Activated naive CD4-positive, alpha-beta T cell treated with anti-CD3 and anti-CD28 coated beads for 36 hours (primary cell): ENCODE data around the gene PTPN1. TPM values are rescaled to one million over a fixed set of nuclear protein-coding genes. Genes with fewer than 3 reads are reported as not detected.

Experiments used
- CTCF ChIA-PET: fragments of 350-600 bp; sonication (Branson Sonifier 250); formaldehyde crosslinking; loops from one replicate; lab custom pipeline; 2021; ENCODE audit warnings: antibody characterized with exemption; lab: Charles Lee
- DNase-seq: peaks from one replicate; pipeline ENCODE4 v3.0.0-alpha.2; 2020
- H3K27ac Mint-ChIP-seq: one replicate; pipeline ENCODE4 v1.8.0; 2021; ENCODE audit warnings: mild to moderate bottlenecking, mixed read lengths
- H3K27me3 Mint-ChIP-seq: one replicate; pipeline ENCODE4 v1.8.0; 2021; ENCODE audit warnings: low read depth, mixed read lengths
- H3K36me3 Mint-ChIP-seq: one replicate; pipeline ENCODE4 v1.8.0; 2021; ENCODE audit warnings: low read depth, mixed read lengths
- H3K4me1 Mint-ChIP-seq: one replicate; pipeline ENCODE4 v1.8.0; 2021; ENCODE audit warnings: low read depth, mixed read lengths
- H3K4me3 Mint-ChIP-seq: one replicate; pipeline ENCODE4 v1.8.0; 2021; ENCODE audit warnings: mild to moderate bottlenecking, moderate library complexity, mixed read lengths
- H3K9me3 Mint-ChIP-seq: one replicate; pipeline ENCODE4 v1.8.0; 2021; ENCODE audit warnings: mixed read lengths
- intact Hi-C: fragments of 100-400 bp; cut with micrococcal nuclease; formaldehyde crosslinking; loops from one replicate; pipeline ENCODE4 v1.15.1; 2023
- microRNA-seq: library from miRNA; unstranded; fragments of <30 nt; microRNA quantifications from one replicate; pipeline ENCODE4 v1.2.0, GENCODE V29; 2022; ENCODE audit warnings: borderline microRNAs expressed, borderline replicate concordance
- total RNA-seq, 2 experiments: library from RNA; stranded (reverse); gene quantifications; one replicate each; pipeline ENCODE4 v1.2.3, GENCODE V29; 2021

The PTPN1 gene
- total RNA-seq, 2 experiments from 2014 or later = 111 to 119 TPM

- Mint-ChIP-seq H3K9me3 (no peaks in the 10 kb centered on the region), H3K27me3 (no peaks in the 10 kb centered on the region), H3K36me3 (no peaks in the 10 kb centered on the region), H3K4me3 (no peak overlapping the region), H3K27ac (no peak overlapping the region), H3K4me1 (no peaks in the 10 kb centered on the region)
- no peak for DNase-seq
- intact Hi-C loops = no loop called here
- CTCF ChIA-PET = no interaction called here
Measured at GRCh38 chr20:50629670-50630045, 119.5 kb downstream of the PTPN1 start.

- CTCF ChIA-PET = interaction anchor here (0.5 to 1.2 kb wide), 2 partner anchors 118 to 121 kb away, joined by 3 read pairs; no protein-coding TSS in a partner anchor
- Mint-ChIP-seq H3K4me3 (no peak overlapping the region), H3K9me3 (no peaks in the 10 kb centered on the region), H3K27ac (no peak overlapping the region), H3K36me3 (no peaks in the 10 kb centered on the region), H3K4me1 (no peaks in the 10 kb centered on the region), H3K27me3 (no peaks in the 10 kb centered on the region)
- intact Hi-C loops = no loop called here
- DNase-seq = no peak
Measured at GRCh38 chr20:50630578-50631263, 120.5 kb downstream of the PTPN1 start.

- Mint-ChIP-seq H3K36me3 (no peaks in the 10 kb centered on the region), H3K27ac (no peak overlapping the region), H3K4me3 (no peak overlapping the region), H3K4me1 (no peaks in the 10 kb centered on the region), H3K27me3 (no peaks in the 10 kb centered on the region), H3K9me3 (no peaks in the 10 kb centered on the region)
- intact Hi-C loops = no loop called here
- CTCF ChIA-PET = interaction anchor here (0.6 to 1.2 kb wide), 2 partner anchors 23 to 228 kb away, joined by 4 read pairs; no protein-coding TSS in a partner anchor
- no peak for DNase-seq
Measured at GRCh38 chr20:50632236-50632635, 122.1 kb downstream of the PTPN1 start.

- no peaks in the 10 kb centered on the region for H3K27me3 Mint-ChIP-seq
- H3K27ac Mint-ChIP-seq = no peak overlapping the region
- intact Hi-C loops = no loop called here
- no peaks in the 10 kb centered on the region for H3K4me1 Mint-ChIP-seq
- H3K9me3 Mint-ChIP-seq = no peaks in the 10 kb centered on the region
- no peak overlapping the region for H3K4me3 Mint-ChIP-seq
- H3K36me3 Mint-ChIP-seq = no peaks in the 10 kb centered on the region
- DNase-seq = no peak
- CTCF ChIA-PET = interaction anchor here (0.6 to 1.2 kb wide), 2 partner anchors 22 to 229 kb away, joined by 4 read pairs; no protein-coding TSS in a partner anchor
Measured at GRCh38 chr20:50632701-50633100, 122.5 kb downstream of the PTPN1 start.

GRCh38 chr20:50633361-50633760 lies 123.2 kb downstream of the PTPN1 start:
- H3K27me3 Mint-ChIP-seq = no peaks in the 10 kb centered on the region
- no peaks in the 10 kb centered on the region for H3K9me3 Mint-ChIP-seq
- DNase-seq = no peak
- no peaks in the 10 kb centered on the region for H3K4me1 Mint-ChIP-seq
- intact Hi-C loops = no loop called here
- no peak overlapping the region for H3K27ac Mint-ChIP-seq
- H3K4me3 Mint-ChIP-seq = no peak overlapping the region
- H3K36me3 Mint-ChIP-seq = no peaks in the 10 kb centered on the region
- CTCF ChIA-PET = interaction anchor here (0.6 to 1.2 kb wide), 4 partner anchors 8 to 25 kb away, joined by 3 to 4 read pairs (median 4); no protein-coding TSS in a partner anchor

GRCh38 chr20:50634191-50634590 lies 124.0 kb downstream of the PTPN1 start:
- CTCF ChIA-PET = interaction anchor here (0.6 to 1.2 kb wide), 2 partner anchors 9 to 47 kb away, joined by 3 to 4 read pairs; no protein-coding TSS in a partner anchor
- no peaks in the 10 kb centered on the region for H3K36me3 Mint-ChIP-seq
- H3K4me1 Mint-ChIP-seq = no peaks in the 10 kb centered on the region
- no peaks in the 10 kb centered on the region for H3K9me3 Mint-ChIP-seq
- no peak for DNase-seq
- H3K27me3 Mint-ChIP-seq = no peaks in the 10 kb centered on the region
- no peak overlapping the region for H3K27ac Mint-ChIP-seq
- intact Hi-C loops = no loop called here
- no peak overlapping the region for H3K4me3 Mint-ChIP-seq

Small RNAs within 50 kb of the gene (microRNA-seq; reads per million reads assigned to microRNA genes)
- gene MIR1302-5 (not detected), gene MIR645 (not detected)

Other genes starting within 250 kb of the PTPN1 start
- not detected for gene RIPOR3, start 181.2 kb downstream of the PTPN1 start, total RNA-seq
- 1 to 10 TPM; 3.3 to 3.9 TPM for gene PARD6B, start 221.2 kb downstream of the PTPN1 start, total RNA-seq